PC-9 (cell line): ENCODE data around the gene TCIRG1. TPM values are rescaled to one million over a fixed set of nuclear protein-coding genes. Genes with fewer than 3 reads are reported as not detected.

Experiments
- BruUV-seq: library from RNA; stranded (reverse); fragments of 400-500 nt; replicated peaks from 2 replicates; lab custom pipeline; 2021; lab: Mats Ljungman, UMichigan
- CTCF ChIA-PET: fragments of 300-600 bp; sonication (Branson Sonifier 250); formaldehyde crosslinking; loops from one replicate; lab custom pipeline; 2022; ENCODE audit warnings: antibody characterized with exemption; lab: Charles Lee
- POLR2A ChIA-PET: fragments of 300-600 bp; sonication (Branson Sonifier 250); formaldehyde crosslinking; loops from one replicate; lab custom pipeline; 2022; ENCODE audit warnings: antibody characterized with exemption; ENCODE audit not compliant: unreplicated experiment; lab: Charles Lee
- DNase-seq, 2 experiments: peaks; one replicate each; pipeline versions ENCODE4 v3.0.0 to v3.0.0-alpha.2; 2015 to 2022; ENCODE audit warnings: mixed read lengths in 1 of 2
- H2AFZ ChIP-seq: fragments of 200-600 bp; sonication (generic); 2 replicates; pipeline ENCODE4 v1.8.1; 2017; ENCODE audit warnings: antibody characterized with exemption
- H3F3A ChIP-seq: fragments of 200-600 bp; sonication (generic); 2 replicates; pipeline ENCODE4 v1.8.1; 2017; ENCODE audit warnings: antibody characterized with exemption, mild to moderate bottlenecking, low read depth; ENCODE audit not compliant: insufficient read depth
- H3K27ac ChIP-seq: fragments of 200-600 bp; sonication (generic); 2 replicates; pipeline ENCODE4 v1.6.1; 2016; ENCODE audit warnings: mixed run types
- H3K27me3 ChIP-seq: fragments of 200-600 bp; sonication (generic); 2 replicates; pipeline ENCODE4 v1.6.1; 2016; ENCODE audit warnings: low read depth, mixed run types; ENCODE audit not compliant: insufficient read depth
- H3K36me3 ChIP-seq: fragments of 200-600 bp; sonication (generic); 2 replicates; pipeline ENCODE4 v1.6.1; 2016; ENCODE audit warnings: low read depth, mixed run types
- H3K4me1 ChIP-seq: fragments of 200-600 bp; sonication (generic); replicated peaks from 2 replicates; pipeline ENCODE4 v1.6.1; 2016; ENCODE audit warnings: mixed run types; ENCODE audit not compliant: insufficient read depth
- H3K4me2 ChIP-seq: fragments of 200-600 bp; sonication (generic); 2 replicates; pipeline ENCODE4 v1.6.1; 2017; ENCODE audit warnings: mixed run types
- H3K4me3 ChIP-seq: fragments of 200-600 bp; sonication (generic); 2 replicates; pipeline ENCODE4 v1.6.1; 2016; ENCODE audit warnings: mixed run types
- H3K79me2 ChIP-seq: fragments of 200-600 bp; sonication (generic); 2 replicates; pipeline ENCODE4 v1.6.1; 2017; ENCODE audit warnings: low read depth, mixed run types
- H3K9me2 ChIP-seq: fragments of 200-600 bp; sonication (generic); 2 replicates; pipeline ENCODE4 v1.8.1; 2017; ENCODE audit warnings: mild to moderate bottlenecking; ENCODE audit not compliant: insufficient read depth
- H3K9me3 ChIP-seq: fragments of 200-600 bp; sonication (generic); 2 replicates; pipeline ENCODE4 v1.8.1; 2016; ENCODE audit warnings: low read depth; ENCODE audit not compliant: insufficient read depth
- H4K20me1 ChIP-seq: fragments of 200-600 bp; sonication (generic); 2 replicates; pipeline ENCODE4 v1.8.1; 2017; ENCODE audit not compliant: insufficient read depth
- CTCF ChIP-seq: fragments of 200-600 bp; sonication (generic); conservative IDR thresholded peaks from 2 replicates; pipeline ENCODE4 v1.6.1; 2017; ENCODE audit warnings: mixed run types, antibody characterized with exemption, mild to moderate bottlenecking, moderate library complexity
- EZH2 ChIP-seq: fragments of 200-600 bp; sonication (generic); IDR thresholded peaks from 2 replicates; pipeline ENCODE4 v1.8.0; 2017; ENCODE audit warnings: antibody characterized with exemption, low read depth
- intact Hi-C: fragments of 100-400 bp; cut with micrococcal nuclease; formaldehyde crosslinking; loops from one replicate; pipeline ENCODE4 v1.10.0; 2022; ENCODE audit not compliant: unreplicated experiment
- total RNA-seq: library from RNA; stranded (reverse); gene quantifications from 2 replicates; pipeline ENCODE4 v1.2.3, GENCODE V29; 2021

The TCIRG1 gene
- total RNA-seq, 1 experiment from 2014 or later = 125 TPM

- TF ChIP-seq CTCF = no peak
- no peak for TF ChIP-seq EZH2
- Histone ChIP-seq H3K79me2 (peaks cover 7% of the 10 kb centered on the region), H2AFZ (no peak overlapping the region), H3K9me2 (no peaks in the 10 kb centered on the region), H4K20me1 (peaks cover 35% of the 10 kb centered on the region), H3K4me1 (no peaks in the 10 kb centered on the region), H3F3A (peaks cover 53% of the 10 kb centered on the region), H3K36me3 (peaks cover 70% of the 10 kb centered on the region), H3K4me2 (no peak overlapping the region), H3K4me3 (no peak overlapping the region), H3K9me3 (no peaks in the 10 kb centered on the region), H3K27me3 (no peaks in the 10 kb centered on the region), H3K27ac (no peak overlapping the region)
- BruUV-seq = no TSS peak
- POLR2A ChIA-PET = interaction anchor here (0.7 kb wide), 1 partner anchor 9 kb away, joined by 11 read pairs; no protein-coding TSS in a partner anchor
- CTCF ChIA-PET = interaction anchor here (0.7 kb wide), 1 partner anchor 33 kb away, joined by 4 read pairs; no protein-coding TSS in a partner anchor
- intact Hi-C loops = no loop called here
- DNase-seq = no peak
Observed at GRCh38 chr11:68067991-68068390, 29.2 kb downstream of the TCIRG1 start.

GRCh38 chr11:68071281-68072048 lies 32.6 kb downstream of the TCIRG1 start:
- ChIA-PET CTCF (interaction anchor here (0.6 kb wide), 1 partner anchor 78 kb away, joined by 3 read pairs; no protein-coding TSS in a partner anchor), POLR2A (no interaction called here)
- Histone ChIP-seq H3K27me3 (no peaks in the 10 kb centered on the region), H3F3A (peaks cover 49% of the 10 kb centered on the region), H3K27ac (no peak overlapping the region), H3K36me3 (peaks cover 64% of the 10 kb centered on the region; the same call in 1 of the 2 replicates), H3K9me2 (no peaks in the 10 kb centered on the region), H3K4me3 (no peak overlapping the region), H3K4me2 (no peak overlapping the region), H3K4me1 (no peaks in the 10 kb centered on the region), H2AFZ (no peak overlapping the region), H4K20me1 (peaks cover 59% of the 10 kb centered on the region), H3K9me3 (no peaks in the 10 kb centered on the region), H3K79me2 (peaks cover 35% of the 10 kb centered on the region)
- no peak for TF ChIP-seq EZH2
- no peak for TF ChIP-seq CTCF
- DNase-seq = no peak
- BruUV-seq = no TSS peak
- intact Hi-C loops = no loop called here

- Histone ChIP-seq H3K4me3 (no peak overlapping the region), H2AFZ (no peak overlapping the region), H3K9me2 (no peaks in the 10 kb centered on the region), H4K20me1 (peaks cover 85% of the 10 kb centered on the region), H3K4me2 (no peak overlapping the region), H3K79me2 (peaks cover 65% of the 10 kb centered on the region), H3K27ac (no peak overlapping the region), H3F3A (peaks cover 63% of the 10 kb centered on the region), H3K4me1 (peaks cover 14% of the 10 kb centered on the region), H3K27me3 (no peaks in the 10 kb centered on the region), H3K36me3 (peaks cover 52% of the 10 kb centered on the region; the same call in 1 of the 2 replicates), H3K9me3 (no peaks in the 10 kb centered on the region)
- BruUV-seq = no TSS peak
- POLR2A ChIA-PET = interaction anchor here (0.7 kb wide), 1 partner anchor 82 kb away, joined by 8 read pairs; no protein-coding TSS in a partner anchor
- CTCF ChIA-PET = no interaction called here
- intact Hi-C loops = loop anchor here (5.0 kb wide), 1 partner anchor 133 kb away; no protein-coding TSS in a partner anchor
- TF ChIP-seq CTCF (no peak), EZH2 (no peak)
- no peak for DNase-seq
Observed at GRCh38 chr11:68074584-68075352, 35.9 kb downstream of the TCIRG1 start.
